ENCODE measurements around the gene ENPP5. TPM values are rescaled to one million over a fixed set of nuclear protein-coding genes. Genes with fewer than 3 reads are reported as not detected.

The ENPP5 gene
- total RNA-seq, 4 donors from 2014 or later: 0.46 to 3.8 (median 0.87) TPM

- intact Hi-C loops (cut with DNase I): loop anchor here (5.0 kb wide), 1 partner anchor 52 kb away; no protein-coding TSS in a partner anchor
- TF ChIP-seq POLR2A (IDR thresholded peaks at IDR 0.05; ENCODE audit: low read depth): no peak
- TF ChIP-seq EP300 (IDR thresholded peaks at IDR 0.05): no peak
- TF ChIP-seq, protein P1, sequence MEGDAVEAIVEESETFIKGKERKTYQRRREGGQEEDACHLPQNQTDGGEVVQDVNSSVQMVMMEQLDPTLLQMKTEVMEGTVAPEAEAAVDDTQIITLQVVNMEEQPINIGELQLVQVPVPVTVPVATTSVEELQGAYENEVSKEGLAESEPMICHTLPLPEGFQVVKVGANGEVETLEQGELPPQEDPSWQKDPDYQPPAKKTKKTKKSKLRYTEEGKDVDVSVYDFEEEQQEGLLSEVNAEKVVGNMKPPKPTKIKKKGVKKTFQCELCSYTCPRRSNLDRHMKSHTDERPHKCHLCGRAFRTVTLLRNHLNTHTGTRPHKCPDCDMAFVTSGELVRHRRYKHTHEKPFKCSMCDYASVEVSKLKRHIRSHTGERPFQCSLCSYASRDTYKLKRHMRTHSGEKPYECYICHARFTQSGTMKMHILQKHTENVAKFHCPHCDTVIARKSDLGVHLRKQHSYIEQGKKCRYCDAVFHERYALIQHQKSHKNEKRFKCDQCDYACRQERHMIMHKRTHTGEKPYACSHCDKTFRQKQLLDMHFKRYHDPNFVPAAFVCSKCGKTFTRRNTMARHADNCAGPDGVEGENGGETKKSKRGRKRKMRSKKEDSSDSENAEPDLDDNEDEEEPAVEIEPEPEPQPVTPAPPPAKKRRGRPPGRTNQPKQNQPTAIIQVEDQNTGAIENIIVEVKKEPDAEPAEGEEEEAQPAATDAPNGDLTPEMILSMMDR (IDR thresholded peaks at IDR 0.05): no peak
- no peak for TF ChIP-seq POLR2AphosphoS5 (IDR thresholded peaks at IDR 0.05)
- no peaks in the 10 kb centered on the region for H3K27me3 ChIP-seq
- peaks cover 4 to 17% (median 12%) of the 10 kb centered on the region in 4 donors for H3K4me1 ChIP-seq
- no peaks in the 10 kb centered on the region for H3K9me3 ChIP-seq
- H3K4me3 ChIP-seq: no peak overlapping the region
- peak; percentile 72 for DNase-seq (ENCODE audit: extremely low spot score)
- no peak overlapping the region for H3K27ac ChIP-seq (replicated peaks in 1 of 4)
- 89% methylated on average over 4 of the region's 4 CpGs for WGBS
- H3K36me3 ChIP-seq: no peaks in the 10 kb centered on the region
These were observed 18.9 kb upstream of the ENPP5 start for GRCh38 chr6:46189726-46190125.

- intact Hi-C loops (cut with DNase I): loop anchor here (5.0 kb wide), 1 partner anchor 49 kb away; no protein-coding TSS in a partner anchor
- Histone ChIP-seq H3K27ac (replicated peaks in 1 of 4) (no peak overlapping the region), H3K4me3 (no peak overlapping the region), H3K27me3 (no peaks in the 10 kb centered on the region), H3K4me1 (peaks cover 9 to 28% (median 12%) of the 10 kb centered on the region in 4 donors), H3K9me3 (no peaks in the 10 kb centered on the region), H3K36me3 (no peaks in the 10 kb centered on the region)
- 80% methylated on average over 1 of the region's 1 CpG for WGBS
- TF ChIP-seq EP300 (IDR thresholded peaks at IDR 0.05): no peak
- TF ChIP-seq, protein P1 (IDR thresholded peaks at IDR 0.05): no peak
- TF ChIP-seq POLR2A (IDR thresholded peaks at IDR 0.05; ENCODE audit: low read depth): no peak
- no peak for TF ChIP-seq POLR2AphosphoS5 (IDR thresholded peaks at IDR 0.05)
- no peak for DNase-seq (ENCODE audit: extremely low spot score)
These were observed 15.8 kb upstream of the ENPP5 start for GRCh38 chr6:46186583-46186982.

DNA sequence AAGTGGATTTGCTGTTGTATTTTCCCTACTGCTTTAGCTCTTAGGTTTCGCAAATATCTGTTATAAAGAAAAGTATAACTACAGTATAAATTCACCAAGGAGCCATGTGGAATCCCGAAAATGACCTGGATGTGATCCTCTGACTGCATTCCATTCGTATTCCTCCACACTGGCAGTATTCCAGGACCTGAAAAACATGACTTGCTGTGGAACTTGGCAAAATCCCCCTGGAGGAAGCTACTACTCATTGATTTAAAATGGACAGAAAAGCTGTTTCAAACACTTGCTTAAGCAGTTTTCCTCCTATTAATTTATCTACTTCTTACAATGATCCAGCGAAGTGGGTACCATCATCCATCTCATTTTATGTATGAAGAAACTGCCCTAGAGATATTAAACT is 13.3 kb upstream of the ENPP5 start:
- H3K36me3 ChIP-seq: no peaks in the 10 kb centered on the region
- no peak for DNase-seq (ENCODE audit: extremely low spot score)
- 35% methylated on average over 4 of the region's 4 CpGs for WGBS

DNA sequence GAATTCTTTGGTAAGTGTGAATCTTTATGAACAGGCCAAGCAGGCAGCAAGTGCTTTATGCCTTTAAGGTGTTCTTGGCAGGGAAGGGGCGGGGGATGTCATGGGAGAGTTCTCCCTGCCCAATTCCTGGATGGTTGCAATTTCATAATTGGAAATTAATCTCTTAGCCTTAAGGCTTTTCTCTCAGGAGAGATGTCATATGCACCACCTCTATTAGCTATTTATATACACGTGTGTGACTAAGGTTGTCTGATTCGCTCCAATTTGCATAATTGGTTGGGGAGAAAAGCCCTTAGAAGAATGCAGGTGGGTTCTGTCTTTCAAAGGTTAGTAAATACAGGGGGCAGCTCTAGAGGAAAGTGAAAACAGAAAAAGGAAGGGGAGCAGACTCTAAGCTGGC is 5.2 kb upstream of the ENPP5 start:
- no peak overlapping the region for H3K27ac ChIP-seq (replicated peaks in 1 of 4)
- intact Hi-C loops (cut with DNase I): no loop called here
- DNase-seq (ENCODE audit: extremely low spot score): no peak
- no peak overlapping the region for H3K4me3 ChIP-seq
- H3K9me3 ChIP-seq: no peaks in the 10 kb centered on the region
- 71% methylated on average over 3 of the region's 3 CpGs for WGBS
- peaks cover 0 to 4% (median 4%) of the 10 kb centered on the region in 4 donors for H3K4me1 ChIP-seq
- H3K36me3 ChIP-seq: no peaks in the 10 kb centered on the region
- TF ChIP-seq POLR2A (IDR thresholded peaks at IDR 0.05; ENCODE audit: low read depth) (no peak), POLR2AphosphoS5 (IDR thresholded peaks at IDR 0.05) (no peak), EP300 (IDR thresholded peaks at IDR 0.05) (no peak)
- TF ChIP-seq, protein P1 (IDR thresholded peaks at IDR 0.05): no peak
- peaks cover 0 to 2% (median 0%) of the 10 kb centered on the region in 4 donors for H3K27me3 ChIP-seq

More for the DNA sequence above, 13.3 kb upstream of the ENPP5 start:
- Histone ChIP-seq H3K27ac (replicated peaks in 1 of 4) (no peak overlapping the region), H3K9me3 (no peaks in the 10 kb centered on the region), H3K4me3 (no peak overlapping the region), H3K27me3 (no peaks in the 10 kb centered on the region), H3K4me1 (peaks cover 6 to 28% (median 12%) of the 10 kb centered on the region in 4 donors)
- intact Hi-C loops (cut with DNase I): no loop called here
- no peak for TF ChIP-seq EP300 (IDR thresholded peaks at IDR 0.05)
- TF ChIP-seq, protein P1 (IDR thresholded peaks at IDR 0.05): peak in 1 of 3 experiments; percentile 19
- no peak for TF ChIP-seq POLR2AphosphoS5 (IDR thresholded peaks at IDR 0.05)
- no peak for TF ChIP-seq POLR2A (IDR thresholded peaks at IDR 0.05; ENCODE audit: low read depth)

DNA sequence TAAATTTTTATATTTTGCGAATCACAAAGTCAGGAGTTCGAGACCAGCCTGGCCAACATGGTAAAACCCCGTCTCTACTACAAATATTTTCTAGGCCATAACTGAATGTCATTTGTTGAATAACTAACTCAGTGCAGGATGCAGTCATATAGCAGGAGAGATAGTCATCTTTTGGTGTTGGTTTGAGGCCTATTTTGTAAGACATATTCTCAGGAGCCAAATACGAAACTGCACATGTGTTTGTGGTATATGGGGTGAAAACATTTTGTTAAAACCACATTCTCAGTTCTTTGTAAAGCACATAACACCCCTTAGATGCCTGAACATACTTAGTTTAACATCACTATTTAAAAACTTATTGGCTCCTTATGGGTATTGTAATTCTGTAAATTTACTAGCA is 4.7 kb upstream of the ENPP5 start:
- TF ChIP-seq POLR2A (IDR thresholded peaks at IDR 0.05; ENCODE audit: low read depth) (no peak), POLR2AphosphoS5 (IDR thresholded peaks at IDR 0.05) (no peak), EP300 (IDR thresholded peaks at IDR 0.05) (no peak)
- TF ChIP-seq, protein P1 (IDR thresholded peaks at IDR 0.05): no peak
- H3K9me3 ChIP-seq: no peaks in the 10 kb centered on the region
- intact Hi-C loops (cut with DNase I): no loop called here
- peaks cover 0 to 9% (median 9%) of the 10 kb centered on the region in 4 donors for H3K4me1 ChIP-seq
- H3K36me3 ChIP-seq: no peaks in the 10 kb centered on the region
- H3K27ac ChIP-seq (replicated peaks in 1 of 4): no peak overlapping the region
- DNase-seq (ENCODE audit: extremely low spot score): no peak
- no peak overlapping the region for H3K4me3 ChIP-seq
- H3K27me3 ChIP-seq: peaks cover 0 to 7% (median 2%) of the 10 kb centered on the region in 4 donors
- 87% methylated on average over 4 of the region's 4 CpGs for WGBS
